Tibial nerve (tissue), 4 donors: ENCODE results near the gene RETREG2. TPM values are rescaled to one million over a fixed set of nuclear protein-coding genes. Genes with fewer than 3 reads are reported as not detected.

Experiments
- DNase-seq, 2 donors: peaks; one replicate each; pipeline ENCODE4 v3.0.0-alpha.2; 2019; ENCODE audit warnings: low spot score in 2 of 2
- H3K27ac ChIP-seq, 4 donors: fragments of 200-600 bp; sonication (generic) in 3 of 4; one replicate each; pipeline ENCODE4 v1.5.1; 2017 to 2019; ENCODE audit warnings: mild to moderate bottlenecking in 1 of 4
- H3K27me3 ChIP-seq, 2 donors: fragments of 200-600 bp; sonication (generic) in 1 of 2; one replicate each; pipeline versions ENCODE4 v1.5.1 to v1.6.0; 2017 to 2019
- H3K36me3 ChIP-seq, 3 donors: fragments of 200-600 bp; sonication (generic); one replicate each; pipeline ENCODE4 v1.5.1; 2018 to 2019
- H3K4me1 ChIP-seq, 4 donors: fragments of 200-600 bp; sonication (generic) in 3 of 4; one replicate each; pipeline ENCODE4 v1.5.1; 2017 to 2019
- H3K4me3 ChIP-seq, 4 donors: fragments of 200-600 bp; sonication (generic) in 3 of 4; one replicate each; pipeline ENCODE4 v1.5.1; 2017 to 2019; ENCODE audit warnings: mild to moderate bottlenecking in 1 of 4, moderate library complexity in 1 of 4
- H3K9me3 ChIP-seq, 4 donors: fragments of 200-600 bp; sonication (generic) in 3 of 4; one replicate each; pipeline ENCODE4 v1.5.1; 2017 to 2019
- EP300 ChIP-seq, 2 donors: sonication (generic); formaldehyde crosslinking; IDR thresholded peaks; one replicate each; pipeline ENCODE4 v1.6.1; 2017; ENCODE audit warnings: antibody characterized with exemption in 2 of 2, mild to moderate bottlenecking in 1 of 2
- POLR2A ChIP-seq, 2 donors: fragments of 450-650 bp; IDR thresholded peaks; one replicate each; pipeline ENCODE4 v1.6.1; 2017; ENCODE audit warnings: antibody characterized with exemption in 2 of 2, mild to moderate bottlenecking in 2 of 2, moderate library complexity in 2 of 2
- WGBS, 2 donors: methylation state at CpG; one replicate each; pipeline ENCODE4 v1.1.5; 2018; 5-methylcytosine and 5-hydroxymethylcytosine counted together
- total RNA-seq, 4 donors: library from RNA; depleted of rRNA; stranded (reverse); fragments of >200 nt; gene quantifications; one replicate each; pipeline ENCODE4 v1.1.0, GENCODE V29; 2016
- TF ChIP-seq, protein P1 (sequence below), 5 experiments: fragments of 200-600 bp in 3 of 5; fragments of 450-650 bp in 2 of 5; sonication (generic) in 3 of 5; IDR thresholded peaks; one replicate each; pipeline ENCODE4 v1.5.1; 2016 to 2019; ENCODE audit warnings: antibody characterized with exemption in 5 of 5, mild to moderate bottlenecking in 3 of 5, moderate library complexity in 2 of 5

Gene RETREG2
- total RNA-seq, 4 donors from 2014 or later = 45.8 to 59.4 (median 54.3) TPM

DNA sequence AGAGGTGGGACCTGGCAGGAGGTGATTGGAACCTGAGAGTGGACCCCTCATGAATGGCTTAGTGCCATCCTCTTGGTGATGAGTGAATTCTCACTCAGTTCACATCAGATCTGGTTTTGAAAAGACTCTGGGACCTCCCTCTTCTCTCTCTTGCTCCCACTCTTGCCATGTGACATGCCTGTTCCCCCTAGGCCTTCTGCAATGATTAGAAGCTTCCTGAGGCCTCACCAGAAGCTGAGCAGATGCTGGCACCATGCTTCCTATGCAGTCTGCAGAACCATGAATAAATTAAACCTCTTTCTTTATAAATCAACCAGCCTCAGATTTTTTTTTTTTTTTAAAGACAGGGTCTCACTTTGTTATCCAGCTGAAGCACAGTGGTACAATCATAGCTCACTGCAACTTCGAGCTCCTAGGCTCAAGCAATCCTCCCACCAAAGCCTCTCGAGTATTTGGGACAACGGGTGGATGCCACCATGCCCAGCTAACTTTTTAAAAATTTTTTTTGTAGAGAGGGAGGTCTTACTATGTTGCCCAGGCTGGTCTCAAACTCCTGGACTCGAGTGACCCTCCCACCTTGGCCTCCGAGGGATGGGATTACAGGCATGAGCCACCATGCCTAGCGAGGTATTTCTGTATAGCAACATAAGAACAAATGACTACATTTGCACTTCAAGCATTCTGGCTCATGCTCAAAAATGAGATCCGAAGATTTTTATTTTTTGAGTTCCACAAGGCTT lies 26.5 kb downstream of the RETREG2 start:
- Histone ChIP-seq H3K36me3 (peaks cover 0 to 18% (median 9%) of the 10 kb centered on the region in 3 donors), H3K9me3 (no peaks in the 10 kb centered on the region), H3K27me3 (peaks cover 0 to 3% of the 10 kb centered on the region in 2 donors), H3K27ac (no peak overlapping the region), H3K4me3 (no peak overlapping the region), H3K4me1 (peaks cover 0 to 27% (median 12%) of the 10 kb centered on the region in 4 donors)
- DNase-seq = peak in 1 of 2 donors; percentile 1
- 86 to 89% methylated on average over 7 of the region's 7 CpGs for WGBS, 2 donors
- TF ChIP-seq, protein P1, sequence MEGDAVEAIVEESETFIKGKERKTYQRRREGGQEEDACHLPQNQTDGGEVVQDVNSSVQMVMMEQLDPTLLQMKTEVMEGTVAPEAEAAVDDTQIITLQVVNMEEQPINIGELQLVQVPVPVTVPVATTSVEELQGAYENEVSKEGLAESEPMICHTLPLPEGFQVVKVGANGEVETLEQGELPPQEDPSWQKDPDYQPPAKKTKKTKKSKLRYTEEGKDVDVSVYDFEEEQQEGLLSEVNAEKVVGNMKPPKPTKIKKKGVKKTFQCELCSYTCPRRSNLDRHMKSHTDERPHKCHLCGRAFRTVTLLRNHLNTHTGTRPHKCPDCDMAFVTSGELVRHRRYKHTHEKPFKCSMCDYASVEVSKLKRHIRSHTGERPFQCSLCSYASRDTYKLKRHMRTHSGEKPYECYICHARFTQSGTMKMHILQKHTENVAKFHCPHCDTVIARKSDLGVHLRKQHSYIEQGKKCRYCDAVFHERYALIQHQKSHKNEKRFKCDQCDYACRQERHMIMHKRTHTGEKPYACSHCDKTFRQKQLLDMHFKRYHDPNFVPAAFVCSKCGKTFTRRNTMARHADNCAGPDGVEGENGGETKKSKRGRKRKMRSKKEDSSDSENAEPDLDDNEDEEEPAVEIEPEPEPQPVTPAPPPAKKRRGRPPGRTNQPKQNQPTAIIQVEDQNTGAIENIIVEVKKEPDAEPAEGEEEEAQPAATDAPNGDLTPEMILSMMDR (IDR thresholded peaks at IDR 0.05) = no peak
- TF ChIP-seq POLR2A (IDR thresholded peaks at IDR 0.05) (no peak), EP300 (IDR thresholded peaks at IDR 0.05) (no peak)

DNA sequence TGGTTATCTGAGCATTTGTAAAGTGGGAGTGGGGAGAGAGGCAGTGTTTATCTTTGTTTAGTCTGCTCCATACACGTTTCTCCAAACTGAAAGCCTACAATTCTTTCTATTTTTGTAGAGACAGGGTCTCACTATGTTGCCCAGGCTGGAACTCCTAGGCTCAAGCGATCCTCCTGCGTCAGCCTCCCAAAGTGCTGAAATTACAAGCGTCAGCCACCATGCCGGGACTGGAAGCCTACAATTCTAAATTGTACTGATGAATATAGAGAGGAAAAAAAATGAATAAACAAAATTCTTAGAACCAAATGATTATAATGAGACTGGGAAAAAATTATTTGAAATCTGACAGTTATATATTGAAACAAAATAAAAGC lies 27.1 kb downstream of the RETREG2 start:
- H3K4me3 ChIP-seq = no peak overlapping the region
- peaks cover 0 to 27% (median 12%) of the 10 kb centered on the region in 4 donors for H3K4me1 ChIP-seq
- peaks cover 0 to 23% (median 9%) of the 10 kb centered on the region in 3 donors for H3K36me3 ChIP-seq
- 82 to 85% methylated on average over 5 of the region's 5 CpGs for WGBS, 2 donors
- TF ChIP-seq, protein P1 (IDR thresholded peaks at IDR 0.05) = no peak
- TF ChIP-seq EP300 (IDR thresholded peaks at IDR 0.05) = no peak
- no peak for TF ChIP-seq POLR2A (IDR thresholded peaks at IDR 0.05)
- DNase-seq = no peak
- no peak overlapping the region for H3K27ac ChIP-seq
- no peaks in the 10 kb centered on the region for H3K27me3 ChIP-seq
- H3K9me3 ChIP-seq = no peaks in the 10 kb centered on the region

DNA sequence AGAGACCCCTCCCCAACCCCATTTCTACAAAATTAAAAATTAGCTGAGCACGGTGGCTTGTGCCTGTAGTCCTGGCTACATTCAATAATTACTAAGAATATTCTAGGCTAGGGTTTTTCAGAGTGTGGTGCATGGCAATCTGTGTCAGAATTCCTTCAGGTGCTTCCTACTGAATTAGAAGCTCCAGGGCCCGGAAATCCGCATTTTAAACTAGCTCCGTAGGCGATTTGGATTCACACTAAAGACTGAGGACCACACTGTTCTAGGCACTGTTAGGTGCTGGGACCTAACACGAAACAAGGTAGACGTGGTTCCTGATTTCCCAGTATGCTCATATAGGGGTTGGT lies 27.9 kb downstream of the RETREG2 start:
- 18 to 28% methylated on average over 7 of the region's 7 CpGs for WGBS, 2 donors
- TF ChIP-seq POLR2A (IDR thresholded peaks at IDR 0.05) (no peak), EP300 (IDR thresholded peaks at IDR 0.05) (no peak)
- TF ChIP-seq, protein P1 (IDR thresholded peaks at IDR 0.05) = no peak
- no peaks in the 10 kb centered on the region for H3K27me3 ChIP-seq
- H3K27ac ChIP-seq = peak overlapping the region; percentile 97 to 99 (median 98)
- no peaks in the 10 kb centered on the region for H3K9me3 ChIP-seq
- H3K36me3 ChIP-seq = peaks cover 0 to 31% (median 9%) of the 10 kb centered on the region in 3 donors
- no peak for DNase-seq
- peak overlapping the region; percentile 68 to 82 (median 76) for H3K4me3 ChIP-seq
- peaks cover 0 to 23% (median 12%) of the 10 kb centered on the region in 4 donors for H3K4me1 ChIP-seq

DNA sequence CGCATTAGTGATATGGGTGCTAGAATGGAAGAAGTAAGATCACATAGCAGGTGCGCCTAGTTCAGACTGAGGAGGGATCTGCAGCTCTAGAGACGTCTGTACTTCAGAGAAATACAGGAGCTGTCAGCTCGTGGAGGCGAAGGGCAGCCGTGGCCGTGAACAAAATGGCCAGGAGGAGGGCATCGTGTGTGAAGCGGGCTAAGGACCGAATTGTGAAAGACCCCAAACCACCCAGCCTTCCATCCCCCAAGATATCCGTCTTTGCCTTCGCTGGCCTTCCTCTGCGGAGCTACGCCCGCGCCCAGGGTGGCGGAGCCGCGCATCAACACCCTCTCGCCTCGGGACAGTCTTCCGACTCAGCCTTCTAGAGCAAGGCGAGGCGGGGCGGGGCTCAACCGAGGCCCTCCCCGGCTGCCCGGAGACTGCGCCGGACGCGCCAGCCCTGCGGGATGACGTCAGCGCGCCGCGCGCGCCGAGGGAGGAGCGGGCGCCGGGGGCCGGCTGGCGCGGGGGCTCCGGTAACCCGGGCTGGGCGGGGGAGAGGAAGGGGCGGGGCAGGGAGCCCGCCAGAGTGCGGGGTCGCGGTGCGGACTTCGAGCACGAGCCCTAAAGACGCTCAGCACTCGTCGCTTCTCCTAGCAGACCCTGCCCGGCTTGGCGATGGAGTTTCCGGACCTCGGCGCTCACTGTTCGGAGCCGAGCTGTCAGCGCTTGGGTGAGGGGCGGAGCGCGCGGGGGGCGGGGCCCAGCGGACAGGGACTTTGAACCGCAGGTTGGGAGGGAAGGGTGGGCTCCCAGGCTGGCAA lies 28.5 kb downstream of the RETREG2 start, which contains the start of gene ZFAND2B:
TSS of gene ZFAND2B (plus strand) at position 455 of the 806 bp plus-strand sequence. CDS start at position 661, 206 bp downstream.
- peak within 1 kb of the TSS; percentile 97 to 99 (median 98) for H3K27ac ChIP-seq
- no peaks in the 10 kb centered on the region for H3K27me3 ChIP-seq
- peak; percentile 90 to 93 for DNase-seq
- TF ChIP-seq, protein P1 (IDR thresholded peaks at IDR 0.05) = peak in 2 of 5 experiments; percentile 65 to 68
- TF ChIP-seq POLR2A (IDR thresholded peaks at IDR 0.05) (peak; percentile 95 to 99), EP300 (IDR thresholded peaks at IDR 0.05) (peak in 1 of 2 donors; percentile 99)
- H3K4me1 ChIP-seq = peaks cover 0 to 23% (median 12%) of the 10 kb centered on the region in 4 donors
- peaks cover 0 to 37% (median 9%) of the 10 kb centered on the region in 3 donors for H3K36me3 ChIP-seq
- WGBS, 2 donors = 1 to 2% methylated on average over 25 to 40 of the region's 76 CpGs
- H3K4me3 ChIP-seq = peak within 1 kb of the TSS; percentile 68 to 82 (median 76)
- no peaks in the 10 kb centered on the region for H3K9me3 ChIP-seq
